A673 (cell line): ENCODE results near the gene CHCHD2.

Experiments used
- EZH2 ChIP-seq: fragments of 200-600 bp; sonication (generic); IDR thresholded peaks from 2 replicates; pipeline ENCODE4 v1.6.1; 2017; ENCODE audit warnings: borderline replicate concordance, low read depth, mild to moderate bottlenecking, mixed read lengths, antibody characterized with exemption, low read length; ENCODE audit not compliant: poor library complexity, severe bottlenecking
- TF ChIP-seq, protein P1 (sequence below): fragments of 300-800, 200-600 bp; sonication (generic); conservative IDR thresholded peaks from 2 replicates; pipeline ENCODE4 v1.5.1; 2017; ENCODE audit warnings: low read depth, mild to moderate bottlenecking, antibody characterized with exemption, low read length, moderate library complexity, mixed read lengths

- TF ChIP-seq, protein P1, sequence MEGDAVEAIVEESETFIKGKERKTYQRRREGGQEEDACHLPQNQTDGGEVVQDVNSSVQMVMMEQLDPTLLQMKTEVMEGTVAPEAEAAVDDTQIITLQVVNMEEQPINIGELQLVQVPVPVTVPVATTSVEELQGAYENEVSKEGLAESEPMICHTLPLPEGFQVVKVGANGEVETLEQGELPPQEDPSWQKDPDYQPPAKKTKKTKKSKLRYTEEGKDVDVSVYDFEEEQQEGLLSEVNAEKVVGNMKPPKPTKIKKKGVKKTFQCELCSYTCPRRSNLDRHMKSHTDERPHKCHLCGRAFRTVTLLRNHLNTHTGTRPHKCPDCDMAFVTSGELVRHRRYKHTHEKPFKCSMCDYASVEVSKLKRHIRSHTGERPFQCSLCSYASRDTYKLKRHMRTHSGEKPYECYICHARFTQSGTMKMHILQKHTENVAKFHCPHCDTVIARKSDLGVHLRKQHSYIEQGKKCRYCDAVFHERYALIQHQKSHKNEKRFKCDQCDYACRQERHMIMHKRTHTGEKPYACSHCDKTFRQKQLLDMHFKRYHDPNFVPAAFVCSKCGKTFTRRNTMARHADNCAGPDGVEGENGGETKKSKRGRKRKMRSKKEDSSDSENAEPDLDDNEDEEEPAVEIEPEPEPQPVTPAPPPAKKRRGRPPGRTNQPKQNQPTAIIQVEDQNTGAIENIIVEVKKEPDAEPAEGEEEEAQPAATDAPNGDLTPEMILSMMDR: no peak
- no peak for TF ChIP-seq EZH2
Measured at GRCh38 chr7:56127241-56127975, 21.1 kb upstream of the CHCHD2 start.
